Kidney (tissue), 14 donors: Measurements from ENCODE around the gene ADAMTS17. TPM values are rescaled to one million over a fixed set of nuclear protein-coding genes. Genes with fewer than 3 reads are reported as not detected.
A peak's percentile ranks its signal among the peaks of the same experiment; 100 is the strongest.

Experiments
- DNase-seq, 5 donors: peaks; one replicate each; pipeline ENCODE4 v3.0.0-alpha.2; 2013 to 2020
- FAIRE-seq: peaks from 2 replicates; lab custom pipeline; 2012; peaks lifted over from hg19 to GRCh38; lab: Jason Lieb, UNC
- H3K27ac ChIP-seq, 2 donors: one replicate each; pipeline ENCODE4 v1.7.0; 2013; ENCODE audit warnings: low read depth in 2 of 2, low read length in 2 of 2, inconsistent platforms in 1 of 2
- H3K27me3 ChIP-seq: one replicate; pipeline ENCODE4 v1.7.1; 2013; ENCODE audit warnings: low read length, inconsistent platforms; ENCODE audit not compliant: control insufficient read depth, insufficient read depth
- H3K36me3 ChIP-seq, 3 donors: one replicate each; pipeline versions ENCODE4 v1.7.0 to v1.7.1; 2013; ENCODE audit warnings: low read length in 3 of 3, control low read depth in 1 of 3, inconsistent platforms in 1 of 3; ENCODE audit not compliant: insufficient read depth in 3 of 3, control insufficient read depth in 2 of 3
- H3K4me1 ChIP-seq, 3 donors: one replicate each; pipeline versions ENCODE4 v1.7.0 to v1.7.1; 2013; ENCODE audit warnings: low read length in 3 of 3, inconsistent platforms in 1 of 3, low read depth in 1 of 3; ENCODE audit not compliant: control insufficient read depth in 2 of 3, insufficient read depth in 2 of 3
- H3K4me3 ChIP-seq, 3 donors: one replicate each; pipeline versions ENCODE4 v1.7.0 to v1.8.1; 2013; ENCODE audit warnings: low read length in 3 of 3, control low read depth in 1 of 3, inconsistent platforms in 1 of 3
- H3K9ac ChIP-seq, 3 donors: one replicate each; pipeline versions ENCODE4 v1.7.0 to v1.7.1; 2013; ENCODE audit warnings: low read length in 3 of 3, control low read depth in 1 of 3, inconsistent platforms in 1 of 3
- H3K9me3 ChIP-seq, 3 donors: one replicate each; pipeline versions ENCODE4 v1.7.0 to v1.7.1; 2013; ENCODE audit warnings: low read length in 3 of 3, control low read depth in 1 of 3, inconsistent platforms in 1 of 3; ENCODE audit not compliant: control insufficient read depth in 2 of 3, insufficient read depth in 1 of 3
- CTCF ChIP-seq: IDR thresholded peaks from 3 replicates; pipeline ENCODE4 v1.5.1; 2012; ENCODE audit warnings: mild to moderate bottlenecking, moderate library complexity, borderline replicate concordance; ENCODE audit not compliant: insufficient read depth; ENCODE audit errors: extremely low read depth
- intact Hi-C: fragments of 100-400 bp; cut with DNase I; formaldehyde crosslinking; loops from one replicate; pipeline ENCODE4 v1.11.1; 2022
- polyA plus RNA-seq: library from polyadenylated mRNA; stranded (reverse); fragments of 350-450 nt; fragmentation: Illumina TruSeq; extraction: RNeasy Lipid Tissue Mini Kit (QIAGEN cat#74804); gene quantifications from one replicate; pipeline ENCODE4 v1.2.3, GENCODE V29; 2014; ENCODE audit warnings: low read depth, low replicate concordance; ENCODE audit not compliant: insufficient read depth
- total RNA-seq: library from RNA; stranded (reverse); fragmentation: NEBNext Ultra II Directional; extraction: Animal tissue kit (Norgen Biotek cat#: 25700); gene quantifications from one replicate; pipeline ENCODE4 v1.2.1, GENCODE V29; 2021
- donor health status: control.
- donor health status: control.
- donor health status: control.
- donor health status: control.
- donor health status: control.
- donor health status: DM: yes; HTN: yes; CAD: no.
- donor health status: Normal renal cell carcinoma (clear cell type).

ADAMTS17 gene
- total and polyA plus RNA-seq, 2 donors from 2014 or later: 1.7 to 2.2 TPM

GRCh38 chr15:100248236-100248635 is 93.5 kb downstream of the ADAMTS17 start:
- H3K36me3 ChIP-seq: no peaks in the 10 kb centered on the region
- FAIRE-seq: no peak
- no peak for TF ChIP-seq CTCF
- intact Hi-C loops: no loop called here
- no peaks in the 10 kb centered on the region for H3K27me3 ChIP-seq
- H3K4me1 ChIP-seq: peaks cover 2 to 14% (median 9%) of the 10 kb centered on the region in 3 donors
- peak in 1 of 5 donors; percentile 10 for DNase-seq
- no peaks in the 10 kb centered on the region for H3K9me3 ChIP-seq
- H3K4me3 ChIP-seq: no peak overlapping the region
- no peak overlapping the region for H3K9ac ChIP-seq
- no peak overlapping the region for H3K27ac ChIP-seq

- Histone ChIP-seq H3K9me3 (no peaks in the 10 kb centered on the region), H3K36me3 (no peaks in the 10 kb centered on the region), H3K4me1 (peaks cover 2 to 14% (median 9%) of the 10 kb centered on the region in 3 donors), H3K9ac (no peak overlapping the region), H3K27ac (no peak overlapping the region), H3K4me3 (no peak overlapping the region), H3K27me3 (no peaks in the 10 kb centered on the region)
- FAIRE-seq (no peak), DNase-seq (peak in 1 of 5 donors; percentile 16)
- intact Hi-C loops: no loop called here
- TF ChIP-seq CTCF: no peak
These were observed 94.2 kb downstream of the ADAMTS17 start for GRCh38 chr15:100247228-100248225.

GRCh38 chr15:100245855-100246254 is 95.9 kb downstream of the ADAMTS17 start:
- Histone ChIP-seq H3K9me3 (no peaks in the 10 kb centered on the region), H3K9ac (no peak overlapping the region), H3K36me3 (no peaks in the 10 kb centered on the region), H3K4me3 (no peak overlapping the region), H3K4me1 (peaks cover 2 to 17% (median 14%) of the 10 kb centered on the region in 3 donors), H3K27ac (no peak overlapping the region), H3K27me3 (no peaks in the 10 kb centered on the region)
- FAIRE-seq (no peak), DNase-seq (peak in 3 of 5 donors; percentile 42 to 59 (median 53))
- no peak for TF ChIP-seq CTCF
- intact Hi-C loops: no loop called here
